ENCODE results near the gene NEMP2.

The NEMP2 gene

DNA sequence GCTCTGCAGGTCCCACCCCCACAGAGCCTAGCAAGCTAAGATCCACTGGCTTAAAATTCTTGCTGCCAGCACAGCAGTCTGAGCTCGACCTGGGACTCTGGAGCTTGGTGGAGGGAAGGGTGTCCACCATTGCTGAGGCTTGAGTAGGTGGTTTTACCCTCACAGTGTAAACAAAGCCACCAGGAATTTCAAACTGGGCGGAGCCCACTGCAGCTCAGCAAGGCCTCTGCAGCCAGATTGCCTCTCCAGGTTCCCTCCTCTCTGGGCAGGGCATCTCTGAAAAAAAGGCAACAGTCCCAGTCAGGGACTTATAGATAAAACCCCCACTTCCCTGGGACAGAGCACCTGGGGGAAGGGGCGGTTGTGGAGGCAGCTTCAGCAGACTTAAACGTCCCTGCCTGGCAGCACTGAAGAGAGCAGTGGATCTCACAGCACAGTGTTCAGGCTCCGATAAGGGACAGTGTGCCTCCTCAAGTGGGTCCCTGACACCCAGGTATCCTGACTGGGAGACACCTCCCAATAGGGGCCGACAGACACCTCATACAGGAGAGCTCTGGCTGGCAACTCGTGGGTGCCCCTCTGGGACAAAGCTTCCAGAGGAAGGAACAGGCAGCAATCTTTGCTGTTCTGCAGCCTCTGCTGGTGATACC is 20.0 kb upstream of the NEMP2 start:
- no peak for DNase-seq

DNA sequence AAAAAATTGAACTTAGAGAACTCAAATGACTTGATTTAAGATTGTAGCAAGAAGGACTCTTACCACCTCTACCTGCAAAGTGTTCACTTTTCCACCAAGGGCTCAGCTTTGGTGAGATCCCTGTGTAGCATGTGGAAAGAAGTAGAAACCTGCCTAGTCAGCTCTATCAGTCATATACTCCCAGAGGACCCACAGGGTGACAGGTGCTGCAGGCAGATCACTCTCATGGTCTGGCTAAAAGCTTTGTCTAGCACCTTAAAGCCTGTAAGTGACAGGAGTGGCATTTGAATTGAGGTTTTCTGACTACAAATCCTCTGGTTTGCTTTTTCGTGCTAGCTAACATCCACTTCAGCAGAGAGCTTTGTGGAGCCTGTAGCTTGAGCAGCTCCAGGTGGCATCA is 18.7 kb upstream of the NEMP2 start:
- DNase-seq: no peak

DNA sequence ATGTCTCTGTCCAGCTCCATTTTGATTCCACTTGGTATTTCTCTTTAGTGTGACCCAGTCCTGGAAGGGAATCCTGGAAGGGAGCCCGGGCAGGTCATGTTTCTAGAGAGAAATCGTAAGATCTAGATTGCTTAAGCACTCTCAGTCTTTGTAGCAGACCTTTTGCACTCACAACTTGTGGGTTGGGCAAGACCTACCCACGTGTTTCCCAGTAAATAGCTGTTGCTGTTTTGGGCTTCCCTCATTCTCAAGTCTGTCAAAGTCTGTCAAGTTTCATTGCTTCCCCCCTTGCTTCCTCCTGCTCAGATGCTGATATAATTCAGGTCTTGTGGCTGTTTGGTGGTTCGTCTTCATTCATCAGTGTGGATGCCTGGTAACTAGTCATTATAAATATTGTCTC is 17.4 kb upstream of the NEMP2 start:
- DNase-seq: peak; percentile 44

DNA sequence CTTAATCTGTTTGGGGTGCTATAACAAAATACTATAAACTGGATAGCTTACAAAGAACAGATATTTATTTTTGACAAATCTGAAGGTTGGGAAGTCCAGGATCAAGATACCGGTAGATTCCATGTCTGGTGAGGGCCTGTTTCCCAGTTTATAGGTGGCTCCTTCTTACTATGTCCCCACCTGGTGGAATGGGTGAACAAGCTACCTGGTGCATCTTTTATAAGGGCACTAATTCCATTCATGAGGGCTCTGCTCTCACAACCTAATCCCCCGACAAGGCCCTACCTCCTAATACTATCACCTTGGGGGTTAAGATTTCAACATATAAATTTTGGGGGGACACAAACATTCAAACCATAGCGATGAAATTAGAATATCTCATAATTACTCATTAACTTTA is 15.6 kb upstream of the NEMP2 start:
- DNase-seq: no peak

DNA sequence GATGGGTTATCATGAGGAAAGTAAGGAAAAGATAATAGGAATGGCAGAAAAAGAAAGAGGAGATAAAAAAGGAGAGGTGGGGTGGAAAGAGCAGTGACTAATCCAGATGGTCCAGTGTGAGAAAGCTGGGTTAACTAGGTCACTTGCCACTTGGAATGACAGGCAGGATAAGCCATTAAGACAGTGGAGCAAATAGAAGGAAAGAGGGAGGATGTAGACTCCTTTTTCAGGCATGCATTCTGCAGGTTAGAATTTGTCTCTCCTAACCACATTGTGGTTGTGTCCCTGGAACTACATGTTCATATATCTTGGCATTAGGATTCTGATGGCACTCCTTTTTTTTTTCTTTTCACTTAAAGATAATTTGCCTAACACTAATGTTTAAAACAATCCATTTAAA is 13.4 kb upstream of the NEMP2 start:
- no peak for DNase-seq

DNA sequence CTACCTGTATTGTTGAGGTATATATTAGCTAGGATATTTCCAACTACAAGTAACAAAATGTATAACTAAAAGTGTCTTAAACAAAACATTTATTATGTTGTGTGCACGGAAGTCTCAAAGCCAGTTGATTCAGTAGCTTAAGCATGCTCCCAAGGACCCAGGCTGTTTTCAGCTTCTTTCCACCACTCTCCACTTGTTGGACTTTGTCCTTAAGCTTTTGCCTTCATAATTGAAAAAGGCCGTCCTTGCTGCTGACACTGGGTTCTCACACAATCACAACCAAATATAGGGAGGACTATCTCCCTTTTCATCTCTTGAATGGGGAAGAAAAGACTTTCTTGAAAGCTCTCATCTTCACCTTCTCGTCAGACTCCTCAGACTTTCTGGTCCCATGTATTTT is 12.2 kb upstream of the NEMP2 start:
- no peak for DNase-seq

DNA sequence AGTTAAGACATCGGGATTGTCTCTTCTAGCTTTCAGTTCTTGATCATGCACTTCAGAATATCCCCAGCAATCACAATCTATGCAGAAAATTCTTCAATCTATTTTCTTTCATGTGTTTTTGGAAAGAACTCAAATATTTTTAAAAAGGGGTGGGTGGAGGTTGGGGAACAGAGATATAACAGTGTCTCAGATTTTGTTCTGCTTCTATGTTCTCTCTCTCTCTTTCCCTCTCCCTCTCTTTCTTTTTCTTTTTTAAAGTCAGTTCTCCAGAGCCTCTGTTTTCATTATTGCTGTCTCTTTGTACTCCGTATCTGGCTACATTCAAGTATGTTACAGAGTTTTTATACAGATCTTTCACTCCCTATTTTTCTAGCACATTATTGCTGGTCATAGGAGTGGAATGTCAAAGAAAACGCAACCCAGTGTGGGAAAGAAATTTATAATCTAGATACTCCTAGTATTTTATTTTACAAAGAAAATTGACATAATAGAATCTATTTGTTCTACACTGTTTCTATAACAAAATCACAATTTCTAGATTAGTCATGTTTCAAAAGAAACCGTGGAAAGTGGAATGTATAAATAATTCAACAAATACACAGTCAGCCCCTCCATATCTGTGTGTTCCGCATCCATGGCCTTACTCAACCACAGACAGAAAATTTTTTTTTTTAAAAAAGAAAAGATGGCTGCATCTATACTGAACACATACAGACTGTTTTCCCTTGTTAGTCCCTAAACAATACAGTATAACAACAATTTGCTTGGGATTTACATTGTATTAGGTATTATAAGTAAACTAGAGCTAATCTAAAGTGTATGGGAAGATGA is 11.2 kb upstream of the NEMP2 start:
- DNase-seq: no peak

DNA sequence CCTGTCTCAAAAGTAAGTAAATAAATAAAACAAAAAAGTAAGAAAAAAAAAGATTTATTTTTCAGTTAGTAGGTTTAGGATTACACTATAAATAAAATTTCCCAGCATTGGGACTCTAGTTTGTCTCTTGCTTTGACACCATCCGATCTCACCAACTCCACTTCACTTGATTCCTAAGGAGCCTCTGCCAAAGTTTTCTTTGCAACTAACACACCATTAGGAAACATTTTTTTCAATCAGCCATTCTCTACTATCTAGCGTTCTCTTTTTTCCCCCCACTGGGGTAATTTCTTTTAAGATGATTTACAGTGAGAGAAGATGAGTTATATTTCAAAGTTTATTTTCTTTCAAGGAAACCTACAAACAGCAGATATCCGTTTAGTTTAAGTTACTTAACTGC is 10.6 kb upstream of the NEMP2 start:
- no peak for DNase-seq

DNA sequence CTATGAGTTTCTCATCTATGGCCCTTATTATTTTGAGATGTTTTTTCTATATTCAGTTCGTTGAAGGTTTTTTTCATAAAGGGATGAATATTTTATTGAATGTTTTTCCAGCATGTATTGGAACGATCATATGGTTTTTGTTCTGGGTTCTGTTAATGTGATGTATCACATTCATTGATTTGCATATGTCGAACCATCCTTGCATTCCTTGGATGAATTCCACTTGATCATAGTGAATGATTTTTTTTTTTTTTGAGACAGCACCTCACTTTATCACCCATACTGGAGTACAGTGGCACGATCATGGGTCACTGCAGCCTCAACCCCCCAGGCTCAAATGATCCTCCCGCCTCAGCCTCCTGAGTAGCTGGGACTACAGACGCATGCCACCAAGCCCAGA is 5.5 kb upstream of the NEMP2 start:
- DNase-seq: no peak

DNA sequence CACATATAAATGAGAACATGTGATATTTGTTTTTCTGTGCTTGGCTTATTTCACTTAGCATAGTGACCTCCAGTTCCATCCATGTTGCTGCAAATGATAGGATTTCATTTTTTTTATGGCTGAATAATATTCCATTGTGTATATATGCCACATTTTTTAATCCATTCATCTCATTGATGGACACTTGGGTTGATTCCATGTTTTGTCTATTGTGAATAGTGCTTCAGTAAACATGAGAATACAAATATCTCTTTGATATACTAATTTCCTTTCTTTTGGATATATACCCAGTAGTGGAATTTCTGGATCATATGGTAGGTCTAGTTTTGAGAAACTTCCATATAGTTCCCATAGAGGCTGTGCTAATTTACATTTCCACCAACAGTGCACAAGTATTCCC is 3.7 kb upstream of the NEMP2 start:
- DNase-seq: no peak

DNA sequence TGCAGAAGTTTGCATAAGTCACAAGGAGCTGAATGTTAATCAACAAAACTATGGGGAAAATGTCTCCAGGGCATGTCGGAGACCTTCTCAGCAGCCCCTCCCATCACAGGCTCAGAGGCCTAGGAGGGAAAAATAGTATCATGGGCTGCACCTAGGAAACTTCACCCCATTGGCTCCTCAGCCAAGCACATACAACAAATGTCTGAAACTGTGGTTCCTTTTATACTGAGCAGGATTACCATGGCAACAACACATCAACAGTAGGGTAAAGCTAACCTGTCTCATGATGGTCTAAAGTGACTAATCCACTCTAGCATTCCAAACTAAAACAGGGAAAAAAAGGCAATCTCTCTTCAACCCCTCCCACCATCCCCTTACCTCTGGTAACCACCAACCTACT is 3.2 kb upstream of the NEMP2 start:
- DNase-seq: no peak

DNA sequence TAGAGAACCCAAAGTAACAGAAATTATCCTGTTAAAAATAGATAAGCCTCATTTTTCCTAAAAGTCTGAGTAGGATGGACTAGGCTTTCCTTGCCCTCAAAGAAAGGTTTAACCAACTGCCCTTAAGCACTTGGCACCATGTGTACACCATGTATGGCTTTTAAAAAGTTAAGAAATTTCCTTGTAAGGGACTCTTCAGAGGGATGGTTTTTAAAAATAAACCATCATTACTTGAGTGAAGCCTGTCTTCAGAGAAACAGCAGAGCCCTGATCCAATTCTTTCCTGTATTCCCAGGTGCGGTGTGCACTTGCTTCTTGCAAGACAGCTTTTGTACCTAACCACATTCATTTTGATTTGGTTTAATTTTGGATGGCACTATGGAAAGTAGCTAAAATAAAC is 1.1 kb upstream of the NEMP2 start:
- DNase-seq: no peak

DNA sequence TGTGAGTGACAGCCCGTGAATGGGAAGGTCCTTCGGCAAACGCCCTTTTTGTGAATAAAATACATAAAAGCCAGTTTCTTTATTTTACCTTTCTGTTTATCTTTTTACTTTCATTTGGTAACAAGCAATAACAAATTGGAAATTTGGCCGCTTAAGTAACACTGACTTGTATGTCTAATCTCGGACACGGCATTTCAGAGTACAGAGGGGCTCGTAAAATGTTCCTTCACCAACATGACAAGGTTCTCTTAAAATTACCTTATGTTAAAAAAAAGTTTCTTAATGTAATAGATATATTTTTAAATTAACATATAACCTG is 558 bp upstream of the NEMP2 start:
- DNase-seq: no peak

DNA sequence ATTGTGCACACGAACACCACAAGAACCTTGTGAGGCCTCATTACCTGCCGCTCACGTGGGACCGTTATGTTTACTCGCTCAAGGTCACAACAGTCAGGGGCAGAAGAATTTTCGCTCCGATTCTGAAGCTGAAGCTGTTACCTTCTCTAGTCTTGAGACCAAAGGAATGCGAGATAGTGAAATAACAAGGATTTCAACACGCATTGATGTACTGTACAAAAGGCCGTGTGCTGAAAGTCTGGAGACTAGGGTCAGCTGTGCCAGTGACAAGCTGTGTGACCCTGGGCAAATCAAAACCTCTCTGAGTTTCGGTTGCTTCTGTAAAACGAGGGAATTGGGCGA is 583 bp downstream of the NEMP2 start:
- peak; percentile 63 for DNase-seq

DNA sequence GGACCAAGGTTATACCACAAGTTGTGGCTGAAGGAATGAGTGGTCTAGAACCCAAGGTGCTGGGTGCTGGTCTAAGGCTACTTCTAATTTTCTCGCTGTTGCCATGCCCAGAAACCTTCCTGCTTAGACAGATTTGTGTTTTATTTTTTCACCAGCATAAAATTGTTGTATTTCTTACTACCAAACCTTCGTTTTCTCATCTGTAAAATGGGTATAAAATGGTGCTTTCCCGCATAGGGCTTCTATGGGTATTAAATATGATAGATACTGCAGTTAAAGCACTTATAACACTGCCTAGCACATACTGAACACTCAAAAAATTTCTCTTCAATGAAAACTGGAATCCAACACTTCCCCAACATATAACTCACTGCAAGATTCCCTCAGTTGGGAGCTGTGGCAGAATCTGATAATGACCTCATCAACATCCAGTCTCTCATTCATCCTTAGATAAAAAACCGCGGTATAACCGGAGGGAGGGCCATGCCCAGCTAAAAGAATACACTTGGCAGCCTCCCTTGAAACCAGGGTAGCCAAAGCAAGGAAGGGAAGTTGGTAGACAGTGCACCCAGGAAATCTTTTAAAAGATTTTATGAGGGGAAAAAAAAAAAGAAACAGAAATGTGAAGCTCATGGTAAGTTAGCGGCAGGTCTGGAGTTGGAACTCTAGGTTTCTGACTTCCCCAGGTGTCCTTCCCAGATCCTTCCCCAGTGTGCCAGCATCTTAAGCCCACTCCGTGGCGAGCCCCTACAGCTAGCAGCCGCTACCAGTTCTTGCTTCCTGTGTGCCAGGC is 1.2 kb downstream of the NEMP2 start:
- no peak for DNase-seq

DNA sequence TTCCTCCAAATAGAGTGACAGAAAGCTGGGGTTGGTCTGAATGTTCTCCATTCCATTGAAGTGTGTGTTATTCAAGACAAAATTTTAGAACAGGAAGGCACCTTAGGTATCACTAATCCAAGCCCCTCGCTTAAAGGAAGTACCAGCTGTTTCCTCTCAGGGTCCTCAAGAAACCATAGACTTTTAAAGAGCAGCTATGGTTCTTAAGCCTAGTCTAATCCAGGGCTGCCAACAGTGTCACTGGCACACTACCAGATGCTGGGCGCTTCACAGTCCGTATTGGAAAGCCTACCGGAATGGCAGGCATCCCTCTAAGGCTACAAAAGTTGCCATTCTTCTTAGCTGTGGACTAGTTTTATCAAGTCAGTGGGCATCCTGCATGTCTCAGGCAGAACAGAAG is 1.9 kb downstream of the NEMP2 start:
- no peak for DNase-seq

DNA sequence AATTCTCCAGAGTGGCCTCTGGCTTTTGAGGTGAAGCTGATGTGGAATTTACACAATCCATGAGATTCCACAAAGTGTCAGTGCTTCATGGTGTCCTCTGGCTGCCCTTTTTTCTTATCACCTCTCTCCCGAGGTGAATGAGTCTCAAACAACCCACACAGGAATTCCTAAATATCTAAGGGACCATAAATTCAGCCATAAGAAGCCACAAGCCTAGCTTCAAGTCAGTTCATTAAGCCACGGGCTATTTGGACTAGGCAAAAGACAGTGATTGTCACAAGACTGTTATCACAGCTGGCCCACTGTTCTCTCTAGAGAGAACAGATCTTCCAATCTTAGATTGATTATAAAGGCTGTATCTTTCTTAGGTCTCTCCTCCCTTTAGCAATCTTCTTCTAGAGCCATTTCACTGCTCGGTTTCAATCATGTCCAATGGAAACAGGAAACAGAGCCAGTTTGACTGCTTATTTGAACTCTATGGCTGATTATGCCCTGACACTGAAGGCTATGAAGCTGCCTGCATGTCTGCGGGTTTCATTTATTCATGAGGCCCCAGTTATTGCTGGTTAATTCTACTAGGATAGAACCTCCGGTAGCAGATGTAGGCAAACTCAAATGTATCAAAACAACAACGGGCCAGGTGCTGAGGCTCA is 4.1 kb downstream of the NEMP2 start:
- no peak for DNase-seq

DNA sequence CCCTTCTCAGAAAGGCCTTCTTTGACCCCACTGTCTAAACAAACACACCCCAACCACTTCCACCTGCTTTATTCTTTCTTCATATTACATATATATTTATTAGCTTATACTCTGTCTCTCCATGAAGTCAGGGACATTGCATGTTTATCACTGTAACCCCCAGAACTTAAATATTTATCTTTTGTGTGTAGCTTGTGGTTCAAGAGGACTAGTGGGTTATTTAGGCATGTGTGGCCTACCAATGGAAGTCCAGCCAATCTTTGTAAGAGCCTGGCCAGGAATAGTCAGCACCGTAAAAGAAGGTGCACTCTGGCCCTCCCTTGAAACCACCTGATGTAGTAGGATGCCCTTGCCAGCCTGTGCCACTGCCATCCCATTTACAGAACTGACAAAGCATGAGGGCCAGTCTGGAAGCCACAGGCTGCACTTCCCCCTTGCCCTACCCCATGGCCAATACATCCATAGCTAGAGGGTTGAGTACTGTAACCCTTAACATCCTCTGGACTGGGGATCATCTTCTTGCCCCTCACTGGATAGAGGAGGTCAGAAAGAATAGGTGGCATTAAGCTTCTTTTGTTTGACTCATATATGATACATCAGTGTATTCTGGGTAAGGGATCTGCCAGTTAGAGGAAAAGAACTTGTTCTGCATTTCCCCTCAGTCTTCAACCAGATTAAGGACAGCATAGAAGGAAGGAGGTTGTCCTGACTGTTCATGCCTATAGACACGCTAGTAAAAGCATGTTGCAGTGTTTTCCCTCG is 4.9 kb downstream of the NEMP2 start:
- DNase-seq: no peak

DNA sequence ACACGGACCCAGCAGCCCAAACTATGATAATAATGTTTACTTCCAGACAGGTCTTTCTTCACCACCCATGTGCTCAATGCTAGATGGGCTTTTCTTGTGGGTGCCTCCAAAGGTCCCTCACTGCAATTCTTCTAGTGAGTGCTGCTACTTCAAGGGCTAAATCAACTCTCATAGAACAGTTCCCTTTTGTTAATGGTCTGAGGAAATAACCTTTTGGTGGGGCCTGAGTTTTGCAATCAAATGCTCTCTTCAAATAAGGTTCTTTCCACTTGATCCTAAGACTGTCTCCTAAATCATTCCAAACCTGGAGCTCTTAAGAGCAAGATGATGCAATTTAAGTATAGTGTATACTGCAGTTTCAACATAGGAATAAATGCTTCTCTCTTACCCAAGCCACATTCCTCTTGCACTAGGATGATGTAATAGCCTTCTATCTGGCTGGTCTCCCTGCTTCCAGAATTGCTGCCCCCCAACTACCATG is 6.0 kb downstream of the NEMP2 start:
- no peak for DNase-seq

DNA sequence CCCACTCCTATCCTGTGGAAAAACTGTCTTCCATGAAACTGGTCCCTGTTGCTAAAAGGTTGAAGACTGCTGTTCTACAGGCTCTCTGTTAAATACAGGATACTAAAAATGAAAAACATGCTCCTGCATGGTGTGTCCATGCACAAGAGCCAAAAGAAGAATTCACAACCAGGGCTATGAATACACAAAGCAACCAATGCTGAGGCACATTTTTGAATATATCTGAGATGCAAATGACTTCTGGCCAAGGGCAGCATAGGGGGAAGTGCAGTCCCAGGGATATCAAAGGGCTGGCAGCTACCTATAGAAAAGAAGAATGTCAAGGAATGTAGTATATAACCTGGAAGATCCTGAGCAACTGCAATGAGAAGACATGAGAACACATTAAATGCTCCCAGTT is 6.6 kb downstream of the NEMP2 start:
- no peak for DNase-seq

DNA sequence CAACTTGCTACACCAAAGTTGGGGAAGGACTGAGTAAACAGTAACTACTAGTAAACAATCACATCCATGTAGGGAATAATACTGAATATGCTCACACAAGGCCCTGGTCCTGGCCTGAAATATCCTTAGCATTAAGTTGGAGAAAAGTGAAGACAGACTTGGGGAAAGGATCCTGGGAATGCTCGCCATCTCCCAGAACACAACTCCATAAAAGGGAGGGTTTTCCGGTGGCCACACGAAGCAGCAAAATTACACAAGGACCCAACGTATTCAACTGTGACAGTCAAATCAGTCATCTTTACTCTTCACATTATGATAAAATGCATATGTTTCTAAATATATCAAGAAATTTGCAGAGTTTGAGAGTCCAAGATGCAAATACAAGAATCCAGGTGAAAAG is 7.3 kb downstream of the NEMP2 start:
- DNase-seq: no peak

DNA sequence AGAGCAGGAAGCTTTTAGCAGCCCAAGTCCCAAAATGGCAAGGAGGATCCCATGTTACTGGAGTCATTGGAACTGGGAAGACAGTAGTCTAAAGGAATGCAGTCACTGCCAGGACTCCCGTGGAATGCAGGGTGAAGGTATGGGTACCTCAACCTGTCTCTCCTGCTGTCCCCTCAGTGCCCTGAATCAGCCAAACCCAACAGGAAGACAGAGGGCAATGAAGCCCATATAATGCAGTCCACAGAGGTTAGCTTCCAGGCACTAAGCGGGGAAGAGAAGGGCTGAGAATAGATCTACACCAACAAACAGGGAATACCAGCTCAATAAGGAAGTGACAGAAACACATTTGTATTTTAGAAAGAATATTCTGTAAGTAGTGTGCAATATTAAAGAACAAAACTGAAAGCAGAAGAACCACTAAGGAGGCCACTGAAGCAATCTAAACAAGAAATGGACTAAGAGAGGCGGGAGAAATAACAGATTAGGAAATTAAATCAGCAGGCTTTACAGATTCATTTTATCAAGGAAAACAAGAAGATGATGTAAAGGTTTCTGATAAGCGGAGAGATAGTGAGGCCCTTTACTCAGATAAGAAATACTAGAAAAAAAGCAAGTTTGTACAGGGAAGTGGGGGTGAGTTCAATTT is 8.3 kb downstream of the NEMP2 start:
- no peak for DNase-seq
